ENCODE data around the gene FAM241A. TPM values are rescaled to one million over a fixed set of nuclear protein-coding genes. Genes with fewer than 3 reads are reported as not detected.

The FAM241A gene
- total and polyA plus RNA-seq, 2 of the 13 experiments (the other 11 are each of a cell fraction or from before 2014, with no cell fraction given), result 0.61 to 0.69 TPM

- CTCF ChIA-PET (ENCODE audit: low intra/inter-chr PET ratio, low total read pairs), result no interaction called here
- Histone ChIP-seq H3K4me2 (ENCODE audit: low read depth, low read length) (peak overlapping the region; percentile 92), H2AFZ (ENCODE audit: low read length) (peak overlapping the region; percentile 32), H3K36me3 (replicated peaks in 1 of 2; ENCODE audit: control insufficient read depth in 1 of 2, insufficient read depth in 2 of 2, low read length in 2 of 2) (no peaks in the 10 kb centered on the region), H3K9me3 (ENCODE audit: low read length) (no peaks in the 10 kb centered on the region), H3K9ac (ENCODE audit: insufficient read depth, low read depth, low read length) (peak overlapping the region; percentile 100), H3K79me2 (ENCODE audit: insufficient read depth, low read length) (peaks cover 43% of the 10 kb centered on the region), H3K4me3 (replicated peaks in 1 of 3; ENCODE audit: insufficient read depth in 1 of 3, low read depth in 2 of 3, low read length in 3 of 3) (peak overlapping the region; percentile 86 to 99 (median 96)), H3K4me1 (ENCODE audit: insufficient read depth, low read length) (peaks cover 41% of the 10 kb centered on the region), H3K27ac (ENCODE audit: extremely low read length, insufficient read depth, low read length) (peak overlapping the region; percentile 100), H3K27me3 (ENCODE audit: control insufficient read depth in 1 of 2, insufficient read depth in 2 of 2, low read length in 2 of 2) (no peaks in the 10 kb centered on the region; a peak in 1 of 5 replicates), H4K20me1 (ENCODE audit: insufficient read depth, low read length) (peaks cover 23% of the 10 kb centered on the region)
- POLR2A ChIA-PET, result interaction anchor here (1.0 to 3.0 kb wide), 18 partner anchors 9 to 131 kb away, joined by 3 to 25 read pairs (median 6); partner anchors contain the start of gene ALPK1
- intact Hi-C loops (cut with micrococcal nuclease; ENCODE audit: unreplicated experiment), result loop anchor here (1.0 kb wide), 1 partner anchor 23 kb away; no protein-coding TSS in a partner anchor
- in situ Hi-C loops (cut with HindIII; ENCODE audit: extremely low pct_ligation_motif_present, low pct_unique_long_range_greater_than_20kb), result loop anchor here (5.0 kb wide), 1 partner anchor 129 kb away; no protein-coding TSS in a partner anchor
- BruUV-seq (replicated peaks), result TSS peak; percentile 82
- WGBS (ENCODE audit: low lambda C conversion rate), result under 1% methylated on average over 43 of the region's 52 CpGs
- ATAC-seq (peak; percentile 82), FAIRE-seq (peak; percentile 88), DNase-seq (ENCODE audit: low spot score) (peak; percentile 98)
- peak; percentile 26; the same call in 1 of the 2 replicates for TF ChIP-seq ZNF33A (CRISPR knock-in tag; IDR thresholded peaks at IDR 0.05; ENCODE audit: borderline replicate concordance)
- no peak for TF ChIP-seq ZNF282 (IDR thresholded peaks at IDR 0.05; ENCODE audit: partially characterized antibody)
- no peak for TF ChIP-seq ZNF276 (CRISPR knock-in tag; IDR thresholded peaks at IDR 0.05; ENCODE audit: low read depth)
- peak; percentile 41 for TF ChIP-seq SKI (IDR thresholded peaks at IDR 0.05; ENCODE audit: partially characterized antibody)
- TF ChIP-seq ZNF124 (CRISPR knock-in tag; IDR thresholded peaks at IDR 0.05), result 0 out of 2 replicates have a peak, but pooled peaks have one; percentile 65
- no peak for TF ChIP-seq NFE2L1 (CRISPR knock-in tag; IDR thresholded peaks at IDR 0.05; ENCODE audit: borderline replicate concordance)
- peak; percentile 88 for TF ChIP-seq CEBPG (CRISPR knock-in tag; IDR thresholded peaks at IDR 0.05)
- no peak for TF ChIP-seq TRIM24 (CRISPR knock-in tag; IDR thresholded peaks at IDR 0.05)
- peak; percentile 72; the same call in 1 of the 2 replicates for TF ChIP-seq ZNF549 (CRISPR knock-in tag; IDR thresholded peaks at IDR 0.05)
- no peak for TF ChIP-seq DZIP1 (CRISPR knock-in tag; IDR thresholded peaks at IDR 0.05)
- TF ChIP-seq YY1 (IDR thresholded peaks at IDR 0.05; ENCODE audit: insufficient read depth, insufficient replicate concordance, low read depth, low read length), result peak; percentile 28
- TF ChIP-seq CEBPB (IDR thresholded peaks at IDR 0.05; ENCODE audit: borderline replicate concordance, low read depth, low read length), result peak; percentile 91
- TF ChIP-seq ZNF674 (CRISPR knock-in tag; IDR thresholded peaks at IDR 0.05; ENCODE audit: low read depth), result no peak
- no peak for TF ChIP-seq ARID2 (CRISPR knock-in tag; IDR thresholded peaks at IDR 0.05; ENCODE audit: borderline replicate concordance)
- 0 out of 2 replicates have a peak, but pooled peaks have one; percentile 86 for TF ChIP-seq ZNF136 (CRISPR knock-in tag; IDR thresholded peaks at IDR 0.05; ENCODE audit: low read depth)
- no peak for TF ChIP-seq ZZZ3 (CRISPR knock-in tag; IDR thresholded peaks at IDR 0.05; ENCODE audit: borderline replicate concordance)
- peak; percentile 80; the same call in 1 of the 2 replicates for TF ChIP-seq YEATS2 (CRISPR knock-in tag; IDR thresholded peaks at IDR 0.05; ENCODE audit: borderline replicate concordance)
- TF ChIP-seq BATF2 (CRISPR knock-in tag; IDR thresholded peaks at IDR 0.05), result no peak
Observed at GRCh38 chr4:112230879-112231778, 85.9 kb downstream of the FAM241A start.

All from HepG2 (cell line).